Mucosa of descending colon (tissue), 3 donors: ENCODE results near the gene FARP1. TPM values are rescaled to one million over a fixed set of nuclear protein-coding genes. Genes with fewer than 3 reads are reported as not detected.

Source experiments
- ATAC-seq: fragments of 200-7000 bp; cut with Tn5 transposase; one replicate; pipeline ENCODE4 v1.9.1; 2020; ENCODE audit warnings: mild to moderate bottlenecking, moderate library complexity
- DNase-seq, 3 donors: peaks; one replicate each; pipeline ENCODE4 v3.0.0-alpha.2; 2020
- H3K36me3 ChIP-seq: fragments of 200-600 bp; one replicate; pipeline ENCODE4 v1.8.0; 2021; ENCODE audit warnings: low read depth, mild to moderate bottlenecking
- H3K4me1 ChIP-seq: fragments of 200-600 bp; one replicate; pipeline ENCODE4 v1.8.0; 2021; ENCODE audit warnings: low read depth, mild to moderate bottlenecking
- H3K4me3 ChIP-seq: fragments of 200-600 bp; one replicate; pipeline ENCODE4 v1.8.0; 2021; ENCODE audit warnings: mild to moderate bottlenecking
- H3K9me3 ChIP-seq: fragments of 200-600 bp; one replicate; pipeline ENCODE4 v1.8.0; 2021; ENCODE audit warnings: mild to moderate bottlenecking
- intact Hi-C, 2 donors: fragments of 100-400 bp; cut with DNase I in 1 of 2; cut with micrococcal nuclease in 1 of 2; formaldehyde crosslinking; loops; one replicate each; pipeline versions ENCODE4 v1.11.0 to v1.11.1; 2022; cut with DNase I, micrococcal nuclease
- total RNA-seq, 3 donors: library from RNA; stranded (reverse); fragmentation: NEBNext Ultra II Directional in 2 of 3; extraction: Animal tissue kit (Norgen Biotek cat#: 25700) in 2 of 3; gene quantifications; one replicate each; pipeline versions ENCODE4 v1.2.1 to v1.2.4, GENCODE V29; 2021 to 2023
- TF ChIP-seq, protein P1 (sequence below): fragments of 200-600 bp; IDR thresholded peaks from one replicate; pipeline ENCODE4 v1.8.0; 2022; ENCODE audit warnings: antibody characterized with exemption, mild to moderate bottlenecking
- donor health status: DM: no; HTN: no; CAD: no; lungs with moderate emphysema.
- donor health status: DM: no; HTN: no; CAD: no.
- donor health status: DM: no; HTN: yes; CAD: no.

FARP1 gene
- total RNA-seq, 3 donors from 2014 or later = 44.4 to 111 (median 53.6) TPM

DNA sequence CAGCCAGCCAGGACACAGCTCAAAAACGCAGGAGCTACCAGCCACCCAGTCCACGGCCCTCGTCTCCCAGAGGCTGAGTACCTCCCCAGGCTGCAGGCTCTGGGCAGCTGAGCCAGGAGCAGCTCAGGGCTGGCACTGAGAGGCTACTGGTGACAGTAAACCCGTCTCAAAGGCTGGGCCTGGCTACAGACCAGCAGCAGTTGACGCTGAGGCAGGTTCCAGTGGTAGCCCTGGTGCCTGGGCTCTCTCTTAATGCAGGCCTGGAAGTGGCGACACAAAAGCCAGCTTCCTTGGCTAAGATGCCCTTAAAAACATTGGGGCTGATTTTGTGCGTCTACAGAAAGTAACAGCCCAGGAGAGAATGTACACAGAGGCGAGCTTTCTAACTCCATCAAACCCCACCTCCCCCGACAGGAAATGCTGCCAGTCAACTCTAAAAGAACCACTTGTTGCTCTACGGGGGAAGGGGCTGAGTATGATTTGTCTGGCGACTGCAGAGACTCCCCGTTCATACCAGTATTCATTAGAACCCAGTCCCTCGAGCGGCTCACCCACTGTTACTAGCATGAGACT is 307.7 kb downstream of the FARP1 start:
- DNase-seq (no peak), ATAC-seq (no peak)
- intact Hi-C loops = no loop called here
- Histone ChIP-seq H3K9me3 (no peaks in the 10 kb centered on the region), H3K4me1 (peaks cover 3% of the 10 kb centered on the region), H3K36me3 (no peaks in the 10 kb centered on the region), H3K4me3 (no peak overlapping the region)
- TF ChIP-seq, protein P1, sequence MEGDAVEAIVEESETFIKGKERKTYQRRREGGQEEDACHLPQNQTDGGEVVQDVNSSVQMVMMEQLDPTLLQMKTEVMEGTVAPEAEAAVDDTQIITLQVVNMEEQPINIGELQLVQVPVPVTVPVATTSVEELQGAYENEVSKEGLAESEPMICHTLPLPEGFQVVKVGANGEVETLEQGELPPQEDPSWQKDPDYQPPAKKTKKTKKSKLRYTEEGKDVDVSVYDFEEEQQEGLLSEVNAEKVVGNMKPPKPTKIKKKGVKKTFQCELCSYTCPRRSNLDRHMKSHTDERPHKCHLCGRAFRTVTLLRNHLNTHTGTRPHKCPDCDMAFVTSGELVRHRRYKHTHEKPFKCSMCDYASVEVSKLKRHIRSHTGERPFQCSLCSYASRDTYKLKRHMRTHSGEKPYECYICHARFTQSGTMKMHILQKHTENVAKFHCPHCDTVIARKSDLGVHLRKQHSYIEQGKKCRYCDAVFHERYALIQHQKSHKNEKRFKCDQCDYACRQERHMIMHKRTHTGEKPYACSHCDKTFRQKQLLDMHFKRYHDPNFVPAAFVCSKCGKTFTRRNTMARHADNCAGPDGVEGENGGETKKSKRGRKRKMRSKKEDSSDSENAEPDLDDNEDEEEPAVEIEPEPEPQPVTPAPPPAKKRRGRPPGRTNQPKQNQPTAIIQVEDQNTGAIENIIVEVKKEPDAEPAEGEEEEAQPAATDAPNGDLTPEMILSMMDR = no peak

DNA sequence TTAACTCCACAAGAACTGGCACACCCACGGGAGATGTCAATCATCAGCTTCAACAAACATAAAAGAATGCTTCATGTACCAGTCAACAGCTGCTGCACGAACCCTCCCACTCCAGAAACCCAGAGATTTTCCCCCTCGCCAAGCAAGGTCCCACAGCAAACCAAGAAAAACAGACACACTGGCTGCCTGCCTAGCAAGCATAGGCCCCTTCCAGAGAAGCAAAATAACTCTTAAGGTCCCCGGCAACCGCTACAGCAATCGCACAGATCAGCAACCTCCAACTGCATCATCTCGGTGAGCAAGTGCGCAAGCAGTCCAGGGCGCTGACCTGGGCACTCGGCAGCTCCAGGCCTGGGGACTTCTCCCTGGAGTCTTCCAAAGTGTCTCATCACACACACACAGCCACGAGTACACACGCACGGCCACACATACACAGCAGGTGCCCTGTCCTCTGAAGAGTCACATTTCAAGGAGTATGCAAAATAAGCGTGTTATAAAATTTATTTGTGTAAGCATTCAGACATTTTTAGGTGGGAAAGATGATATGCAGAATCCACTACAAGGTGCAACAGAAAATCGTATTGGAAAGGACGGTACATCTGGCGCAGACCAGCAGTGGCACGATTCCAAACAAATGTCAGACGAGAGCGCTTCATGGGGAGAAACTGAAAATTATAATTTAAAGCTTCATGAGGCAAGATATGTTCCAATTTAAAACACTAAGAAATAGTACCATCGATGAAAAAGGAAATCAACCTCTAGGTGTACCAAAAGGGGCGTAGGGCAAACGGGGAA is 309.0 kb downstream of the FARP1 start:
- ATAC-seq (no peak), DNase-seq (no peak)
- no peaks in the 10 kb centered on the region for H3K4me1 ChIP-seq
- H3K4me3 ChIP-seq = no peak overlapping the region
- no peaks in the 10 kb centered on the region for H3K9me3 ChIP-seq
- TF ChIP-seq, protein P1 = no peak
- H3K36me3 ChIP-seq = peaks cover 4% of the 10 kb centered on the region
- intact Hi-C loops = no loop called here

DNA sequence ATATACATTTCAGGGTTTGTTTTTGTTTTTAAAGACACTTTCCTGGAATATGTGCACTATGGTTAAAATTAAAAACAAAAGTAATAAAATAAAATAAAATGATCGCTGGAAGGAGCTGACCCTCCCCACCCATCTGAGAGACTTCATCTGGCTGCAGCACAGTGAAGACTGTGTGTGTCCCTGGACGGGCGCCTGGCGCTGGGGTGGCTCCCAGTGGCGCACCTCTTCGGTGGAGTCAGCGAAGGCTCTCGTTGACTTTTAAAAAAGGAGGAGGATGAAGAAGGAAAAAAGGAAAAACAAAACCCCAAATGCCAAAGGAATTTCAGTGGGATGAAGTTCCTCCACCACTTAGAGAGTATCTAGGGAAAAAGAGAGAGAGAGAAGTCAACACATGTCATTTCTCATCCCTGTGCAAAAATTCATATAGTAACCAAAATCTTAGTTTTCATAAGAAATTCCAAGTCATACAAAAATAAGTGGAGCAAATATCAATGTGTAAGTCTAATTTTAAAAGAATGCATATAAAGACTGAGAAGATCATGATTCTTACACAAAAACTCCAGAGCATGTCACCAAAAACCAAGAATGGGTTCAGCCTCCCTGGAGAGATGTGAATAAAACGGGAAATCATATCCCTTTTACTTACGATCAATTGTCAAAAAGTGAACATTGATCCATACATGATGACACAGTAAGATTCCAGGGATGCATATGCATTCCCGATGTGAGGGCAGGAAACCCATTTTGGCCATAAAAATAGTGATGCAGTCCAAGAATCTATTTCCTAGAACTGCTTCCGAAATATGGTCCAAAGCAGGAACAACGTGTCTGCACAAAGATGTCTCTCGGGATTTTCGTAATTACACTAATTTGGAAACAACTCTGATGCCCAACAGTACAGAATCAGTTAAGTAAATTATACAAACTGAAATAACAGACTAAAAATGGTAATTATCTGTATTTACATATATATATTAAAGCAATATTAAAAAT is 310.3 kb downstream of the FARP1 start:
- TF ChIP-seq, protein P1 = no peak
- ATAC-seq = no peak
- no peaks in the 10 kb centered on the region for H3K4me1 ChIP-seq
- H3K36me3 ChIP-seq = peaks cover 4% of the 10 kb centered on the region
- no peak overlapping the region for H3K4me3 ChIP-seq
- intact Hi-C loops = no loop called here
- no peaks in the 10 kb centered on the region for H3K9me3 ChIP-seq
- DNase-seq = no peak

DNA sequence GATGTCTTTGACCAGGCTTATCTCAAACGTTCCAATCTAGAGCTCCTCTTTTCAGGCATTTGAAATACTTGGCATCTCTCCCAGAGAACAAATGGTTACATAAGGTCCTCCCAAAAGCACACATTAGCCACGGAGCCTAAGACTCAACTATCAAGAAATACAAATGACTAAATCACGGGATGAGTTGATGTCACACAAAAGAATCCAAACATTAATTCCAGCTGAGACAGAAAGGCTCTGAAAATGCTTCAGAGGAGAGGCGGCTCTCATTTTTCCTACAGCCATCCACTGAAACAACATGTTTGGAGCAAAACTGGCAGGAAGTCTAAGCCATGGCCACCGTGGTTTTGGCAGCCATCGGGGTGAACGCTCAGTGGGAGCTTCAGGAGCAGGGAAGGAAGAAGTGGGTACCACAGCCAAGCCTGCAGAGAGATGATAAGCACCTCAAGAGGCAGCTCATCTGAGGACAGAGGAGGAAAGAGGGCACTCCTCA is 311.5 kb downstream of the FARP1 start:
- Histone ChIP-seq H3K36me3 (peaks cover 4% of the 10 kb centered on the region), H3K4me1 (no peaks in the 10 kb centered on the region), H3K4me3 (no peak overlapping the region), H3K9me3 (no peaks in the 10 kb centered on the region)
- DNase-seq (no peak), ATAC-seq (peak; percentile 18)
- intact Hi-C loops = no loop called here
- TF ChIP-seq, protein P1 = no peak

DNA sequence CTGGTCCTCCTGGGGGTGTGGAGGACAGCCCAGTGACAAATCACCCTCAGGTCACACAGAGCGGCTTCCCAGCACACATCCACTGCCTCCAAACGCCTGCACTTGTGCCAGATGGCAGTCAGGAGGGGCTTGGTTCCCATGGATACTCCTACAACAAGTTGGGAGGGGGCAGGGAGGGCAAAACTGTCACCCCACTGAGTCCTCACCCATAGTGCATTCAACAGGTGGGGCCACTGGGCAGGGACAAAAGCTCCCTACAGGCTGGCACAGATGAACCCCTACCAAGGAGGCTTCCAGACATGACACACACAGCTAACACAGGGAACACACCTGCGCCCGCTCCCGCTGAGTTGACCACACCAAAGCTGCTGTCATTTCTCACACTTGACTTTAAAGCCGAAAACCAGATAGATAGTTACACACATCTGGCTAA is 313.5 kb downstream of the FARP1 start:
- DNase-seq = no peak
- intact Hi-C loops = no loop called here

More for the DNA sequence above, 313.5 kb downstream of the FARP1 start:
- H3K4me3 ChIP-seq = no peak overlapping the region
- TF ChIP-seq, protein P1 = no peak
- ATAC-seq = no peak
- H3K36me3 ChIP-seq = peaks cover 8% of the 10 kb centered on the region
- no peaks in the 10 kb centered on the region for H3K4me1 ChIP-seq
- H3K9me3 ChIP-seq = no peaks in the 10 kb centered on the region
